NCI-H524 treated with DMSO at 0.1 percent for 48 hours (cell line): ENCODE data around the gene CCDC83.
"Not testable (repeated sequence)": the region's sequence is repeated elsewhere in the genome, so short reads cannot be mapped to it uniquely, and the experiment has no call there.

Experiments used
- DNase-seq: peaks from one replicate; lab custom pipeline; 2025; lab: John Stamatoyannopoulos, UW

The CCDC83 gene

GRCh38 chr11:85886089-85887056, 31.2 kb downstream of the CCDC83 start:
- no peak for DNase-seq

- no peak for DNase-seq
These were observed 33.9 kb downstream of the CCDC83 start for GRCh38 chr11:85889108-85889507.

- no peak for DNase-seq
These were observed 34.7 kb downstream of the CCDC83 start for GRCh38 chr11:85889676-85890579.

- DNase-seq, result no peak
These were observed 38.2 kb downstream of the CCDC83 start for GRCh38 chr11:85893395-85893794.

GRCh38 chr11:85896876-85897275, 41.7 kb downstream of the CCDC83 start:
- no peak for DNase-seq

- no peak for DNase-seq
These were observed 43.3 kb downstream of the CCDC83 start for GRCh38 chr11:85898456-85898855.

GRCh38 chr11:85902353-85902752, 47.2 kb downstream of the CCDC83 start:
- no peak for DNase-seq

- no peak for DNase-seq
These were observed 48.2 kb downstream of the CCDC83 start for GRCh38 chr11:85903406-85903805.

- no peak for DNase-seq
These were observed 48.6 kb downstream of the CCDC83 start for GRCh38 chr11:85903811-85904210.

GRCh38 chr11:85912414-85912813, 57.2 kb downstream of the CCDC83 start:
- no peak for DNase-seq

GRCh38 chr11:85913513-85913912, 58.3 kb downstream of the CCDC83 start:
- DNase-seq, result no peak

GRCh38 chr11:85914425-85914824, 59.2 kb downstream of the CCDC83 start:
- no peak for DNase-seq

GRCh38 chr11:85918910-85919794, 64.0 kb downstream of the CCDC83 start:
- peak; percentile 22 for DNase-seq

- DNase-seq, result no peak
These were observed 67.2 kb downstream of the CCDC83 start for GRCh38 chr11:85922367-85922766.

- DNase-seq, result no peak
These were observed 68.3 kb downstream of the CCDC83 start for GRCh38 chr11:85923455-85923854.

- DNase-seq, result not testable (repeated sequence)
These were observed 71.6 kb downstream of the CCDC83 start for GRCh38 chr11:85926653-85927214.

- no peak for DNase-seq
These were observed 75.7 kb downstream of the CCDC83 start for GRCh38 chr11:85930879-85931366.

GRCh38 chr11:85934596-85935169, 79.5 kb downstream of the CCDC83 start:
- DNase-seq, result no peak

GRCh38 chr11:85935751-85936150, 80.6 kb downstream of the CCDC83 start:
- no peak for DNase-seq

- no peak for DNase-seq
These were observed 82.7 kb downstream of the CCDC83 start for GRCh38 chr11:85937835-85938234.
